Effector memory CD4-positive, alpha-beta T cell (primary cell): ENCODE data around the gene NECAB2.

Experiments used
- DNase-seq, 3 donors: peaks; one replicate each; pipeline ENCODE4 v3.0.0-alpha.2; 2020
- H3K27ac ChIP-seq: 2 replicates; pipeline ENCODE4 v1.7.0; 2013; ENCODE audit warnings: mild to moderate bottlenecking, low read length, moderate library complexity; ENCODE audit not compliant: insufficient read depth, poor library complexity, severe bottlenecking
- H3K27me3 ChIP-seq: replicated peaks from 2 replicates; pipeline ENCODE4 v1.7.0; 2013; ENCODE audit warnings: mild to moderate bottlenecking, low read length; ENCODE audit not compliant: insufficient read depth, control insufficient read depth, poor library complexity, severe bottlenecking
- H3K36me3 ChIP-seq: 2 replicates; pipeline ENCODE4 v1.7.0; 2013; ENCODE audit warnings: mild to moderate bottlenecking, low read length, moderate library complexity; ENCODE audit not compliant: control insufficient read depth, insufficient read depth
- H3K4me1 ChIP-seq: 2 replicates; pipeline ENCODE4 v1.7.0; 2013; ENCODE audit warnings: low read length, mild to moderate bottlenecking; ENCODE audit not compliant: control insufficient read depth, insufficient read depth, poor library complexity, severe bottlenecking
- H3K4me3 ChIP-seq: 2 replicates; pipeline ENCODE4 v1.7.0; 2013; ENCODE audit warnings: low read length, low read depth, mild to moderate bottlenecking; ENCODE audit not compliant: insufficient read depth, poor library complexity, severe bottlenecking
- H3K9me3 ChIP-seq: 2 replicates; pipeline ENCODE4 v1.7.0; 2013; ENCODE audit warnings: mild to moderate bottlenecking, low read length, moderate library complexity; ENCODE audit not compliant: control insufficient read depth

NECAB2 gene

GRCh38 chr16:84021488-84021887 is 53.4 kb downstream of the NECAB2 start:
- Histone ChIP-seq H3K27ac (no peak overlapping the region), H3K9me3 (no peaks in the 10 kb centered on the region), H3K4me1 (no peaks in the 10 kb centered on the region), H3K27me3 (no peaks in the 10 kb centered on the region), H3K4me3 (no peak overlapping the region), H3K36me3 (no peaks in the 10 kb centered on the region)
- no peak for DNase-seq

- Histone ChIP-seq H3K9me3 (no peaks in the 10 kb centered on the region), H3K36me3 (no peaks in the 10 kb centered on the region), H3K4me1 (no peaks in the 10 kb centered on the region), H3K27ac (no peak overlapping the region), H3K4me3 (no peak overlapping the region), H3K27me3 (no peaks in the 10 kb centered on the region)
- no peak for DNase-seq
Measured at GRCh38 chr16:84022644-84023043, 54.6 kb downstream of the NECAB2 start.

- no peak overlapping the region for H3K27ac ChIP-seq
- no peak for DNase-seq
Measured at GRCh38 chr16:84024854-84025253, 56.8 kb downstream of the NECAB2 start.

DNA sequence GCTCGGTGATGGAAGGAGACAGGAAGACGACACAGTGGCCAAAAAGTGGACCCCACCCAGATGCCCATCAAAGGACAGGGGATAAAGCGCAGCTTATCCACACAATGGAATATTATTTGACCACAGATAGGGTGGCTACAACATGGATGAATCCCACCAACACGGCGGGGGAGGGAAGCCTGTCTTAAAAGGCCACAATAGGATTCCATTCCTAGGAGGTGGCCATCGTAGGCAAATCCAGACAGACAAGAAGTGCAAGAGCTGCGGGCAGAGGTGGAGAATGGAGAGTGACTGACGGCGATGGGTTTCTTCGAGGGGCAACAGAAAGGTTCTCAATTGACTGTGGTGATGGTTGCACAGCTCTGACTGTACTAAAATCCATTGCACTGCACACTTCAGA is 58.6 kb downstream of the NECAB2 start:
- H3K4me1 ChIP-seq, result no peaks in the 10 kb centered on the region
- no peaks in the 10 kb centered on the region for H3K27me3 ChIP-seq
- H3K9me3 ChIP-seq, result no peaks in the 10 kb centered on the region
- no peak overlapping the region for H3K4me3 ChIP-seq
- H3K27ac ChIP-seq, result no peak overlapping the region
- no peaks in the 10 kb centered on the region for H3K36me3 ChIP-seq
- no peak for DNase-seq

More at GRCh38 chr16:84024854-84025253, 56.8 kb downstream of the NECAB2 start:
- H3K4me3 ChIP-seq, result no peak overlapping the region
- H3K27me3 ChIP-seq, result no peaks in the 10 kb centered on the region
- no peaks in the 10 kb centered on the region for H3K4me1 ChIP-seq
- no peaks in the 10 kb centered on the region for H3K36me3 ChIP-seq
- no peaks in the 10 kb centered on the region for H3K9me3 ChIP-seq

- DNase-seq, result no peak
- H3K27me3 ChIP-seq, result no peaks in the 10 kb centered on the region
Measured at GRCh38 chr16:84027625-84028024, 59.6 kb downstream of the NECAB2 start.

DNA sequence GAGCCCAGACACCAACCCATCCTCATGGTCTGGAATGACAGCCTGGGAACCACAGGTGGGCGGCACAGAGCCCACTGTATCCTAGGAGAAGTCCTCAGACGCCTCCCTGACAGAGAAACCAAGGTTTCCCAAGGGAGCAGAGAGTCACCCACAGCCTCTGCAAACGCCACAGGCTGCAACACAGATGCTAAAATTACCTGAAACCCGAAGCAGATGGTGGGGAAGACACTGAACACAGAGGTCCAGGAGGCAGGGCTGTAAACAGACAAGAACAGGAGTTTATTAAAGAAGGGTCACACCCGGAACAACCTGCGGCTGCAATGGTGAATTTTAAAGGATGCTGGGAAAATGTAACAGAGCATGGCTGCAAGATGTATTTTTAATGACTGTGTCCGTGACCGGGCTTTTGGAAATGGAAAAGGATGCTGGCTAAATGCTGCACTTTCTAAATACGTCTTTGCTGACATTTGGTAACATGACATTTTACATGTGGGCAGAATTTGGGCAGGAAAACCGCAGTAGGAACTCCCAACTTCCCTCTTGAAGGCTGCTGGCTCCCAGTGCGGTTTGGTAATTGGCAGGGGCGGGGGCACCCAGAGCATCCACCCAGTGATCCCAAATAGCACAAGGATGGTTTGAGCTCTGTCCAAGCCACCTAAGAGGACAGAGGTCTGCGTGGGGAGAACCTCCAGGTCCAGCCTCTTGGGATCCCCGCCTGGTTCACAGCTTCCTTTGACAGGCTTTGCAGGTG is 61.4 kb downstream of the NECAB2 start:
- no peak overlapping the region for H3K4me3 ChIP-seq
- no peaks in the 10 kb centered on the region for H3K27me3 ChIP-seq
- H3K9me3 ChIP-seq, result no peaks in the 10 kb centered on the region
- no peak for DNase-seq
- H3K36me3 ChIP-seq, result no peaks in the 10 kb centered on the region
- H3K27ac ChIP-seq, result no peak overlapping the region
- no peaks in the 10 kb centered on the region for H3K4me1 ChIP-seq

More at GRCh38 chr16:84027625-84028024, 59.6 kb downstream of the NECAB2 start:
- H3K27ac ChIP-seq, result no peak overlapping the region
- no peaks in the 10 kb centered on the region for H3K4me1 ChIP-seq
- H3K36me3 ChIP-seq, result no peaks in the 10 kb centered on the region
- no peak overlapping the region for H3K4me3 ChIP-seq
- no peaks in the 10 kb centered on the region for H3K9me3 ChIP-seq

DNA sequence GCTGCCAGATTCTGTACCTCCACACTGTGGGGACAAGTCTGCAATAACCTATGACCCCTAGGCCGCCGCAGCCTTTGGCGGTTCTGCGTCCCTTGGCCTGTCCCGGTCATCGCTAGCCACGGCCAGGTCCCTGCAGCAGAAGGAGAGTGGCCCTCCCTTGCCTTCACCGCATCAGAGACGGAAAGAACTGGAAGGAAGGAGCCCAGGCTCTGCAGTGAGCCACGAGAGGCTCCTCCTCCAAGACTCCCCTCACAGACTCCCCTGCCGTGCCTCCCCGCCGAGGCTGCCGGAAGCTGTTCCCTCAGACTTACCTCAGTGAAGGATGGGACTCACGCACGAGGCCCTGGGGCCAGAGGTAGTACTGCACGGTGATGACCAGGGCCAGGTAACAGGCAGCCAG is 63.5 kb downstream of the NECAB2 start:
- Histone ChIP-seq H3K4me3 (no peak overlapping the region), H3K4me1 (no peaks in the 10 kb centered on the region), H3K27ac (no peak overlapping the region), H3K9me3 (no peaks in the 10 kb centered on the region), H3K27me3 (no peaks in the 10 kb centered on the region), H3K36me3 (no peaks in the 10 kb centered on the region)
- no peak for DNase-seq

GRCh38 chr16:84032458-84033178 is 64.6 kb downstream of the NECAB2 start:
- Histone ChIP-seq H3K4me3 (no peak overlapping the region), H3K36me3 (no peaks in the 10 kb centered on the region), H3K27ac (no peak overlapping the region), H3K27me3 (no peaks in the 10 kb centered on the region), H3K4me1 (no peaks in the 10 kb centered on the region), H3K9me3 (no peaks in the 10 kb centered on the region)
- DNase-seq, result no peak

- H3K36me3 ChIP-seq, result no peaks in the 10 kb centered on the region
- no peak overlapping the region for H3K4me3 ChIP-seq
- no peaks in the 10 kb centered on the region for H3K27me3 ChIP-seq
- no peaks in the 10 kb centered on the region for H3K4me1 ChIP-seq
- DNase-seq, result no peak
- no peak overlapping the region for H3K27ac ChIP-seq
- no peaks in the 10 kb centered on the region for H3K9me3 ChIP-seq
Measured at GRCh38 chr16:84033251-84034195, 65.5 kb downstream of the NECAB2 start.
